ENCODE measurements around the gene SCAPER.

- no peak for TF ChIP-seq CTCF (IDR thresholded peaks at IDR 0.05)
- no peak for TF ChIP-seq POLR2A (IDR thresholded peaks at IDR 0.05)
- TF ChIP-seq POLR2AphosphoS5 (IDR thresholded peaks at IDR 0.05): no peak
These were observed 606.2 kb downstream of the SCAPER start for GRCh38 chr15:76298986-76299385.
